ENCODE results near the gene NUS1. TPM values are rescaled to one million over a fixed set of nuclear protein-coding genes. Genes with fewer than 3 reads are reported as not detected.
"Not testable (repeated sequence)": the region's sequence is repeated elsewhere in the genome, so short reads cannot be mapped to it uniquely, and the experiment has no call there.

The NUS1 gene
- total RNA-seq, 1 donor from 2014 or later: 14.6 TPM

- no peak for TF ChIP-seq CTCF (IDR thresholded peaks at IDR 0.05)
- Histone ChIP-seq H3K4me3 (no peak overlapping the region), H3K4me1 (no peaks in the 10 kb centered on the region), H3K36me3 (no peaks in the 10 kb centered on the region), H3K9me3 (no peaks in the 10 kb centered on the region), H3K27me3 (no peaks in the 10 kb centered on the region), H3K27ac (no peak overlapping the region)
- DNase-seq (ENCODE audit: low spot score in 2 of 2): no peak
- intact Hi-C loops (cut with DNase I): no loop called here
Measured at GRCh38 chr6:117728626-117729025, 53.4 kb downstream of the NUS1 start.

GRCh38 chr6:117729613-117730012, 54.3 kb downstream of the NUS1 start:
- no peak for DNase-seq (ENCODE audit: low spot score in 2 of 2)
- Histone ChIP-seq H3K27ac (no peak overlapping the region), H3K4me3 (no peak overlapping the region), H3K4me1 (no peaks in the 10 kb centered on the region), H3K27me3 (no peaks in the 10 kb centered on the region), H3K9me3 (no peaks in the 10 kb centered on the region), H3K36me3 (no peaks in the 10 kb centered on the region)
- no peak for TF ChIP-seq CTCF (IDR thresholded peaks at IDR 0.05)
- intact Hi-C loops (cut with DNase I): no loop called here

GRCh38 chr6:117733341-117733740, 58.1 kb downstream of the NUS1 start:
- intact Hi-C loops (cut with DNase I): no loop called here
- no peak for TF ChIP-seq CTCF (IDR thresholded peaks at IDR 0.05)
- Histone ChIP-seq H3K9me3 (no peaks in the 10 kb centered on the region), H3K27ac (no peak overlapping the region), H3K27me3 (no peaks in the 10 kb centered on the region), H3K36me3 (no peaks in the 10 kb centered on the region), H3K4me1 (no peaks in the 10 kb centered on the region), H3K4me3 (no peak overlapping the region)
- no peak for DNase-seq (ENCODE audit: low spot score in 2 of 2)

- intact Hi-C loops (cut with DNase I): no loop called here
- Histone ChIP-seq H3K4me3 (no peak overlapping the region), H3K4me1 (no peaks in the 10 kb centered on the region), H3K27me3 (no peaks in the 10 kb centered on the region), H3K9me3 (no peaks in the 10 kb centered on the region), H3K36me3 (no peaks in the 10 kb centered on the region), H3K27ac (no peak overlapping the region)
- no peak for DNase-seq (ENCODE audit: low spot score in 2 of 2)
- no peak for TF ChIP-seq CTCF (IDR thresholded peaks at IDR 0.05)
Measured at GRCh38 chr6:117739869-117740268, 64.6 kb downstream of the NUS1 start.

GRCh38 chr6:117740605-117741004, 65.3 kb downstream of the NUS1 start:
- Histone ChIP-seq H3K4me3 (no peak overlapping the region), H3K4me1 (no peaks in the 10 kb centered on the region), H3K9me3 (no peaks in the 10 kb centered on the region), H3K27ac (no peak overlapping the region), H3K27me3 (no peaks in the 10 kb centered on the region), H3K36me3 (no peaks in the 10 kb centered on the region)
- intact Hi-C loops (cut with DNase I): no loop called here
- no peak for TF ChIP-seq CTCF (IDR thresholded peaks at IDR 0.05)
- DNase-seq (ENCODE audit: low spot score in 2 of 2): no peak

GRCh38 chr6:117750675-117751074, 75.4 kb downstream of the NUS1 start:
- H3K27me3 ChIP-seq; H3K27ac ChIP-seq; DNase-seq (ENCODE audit: low spot score in 2 of 2); H3K4me3 ChIP-seq; H3K4me1 ChIP-seq; H3K9me3 ChIP-seq; intact Hi-C loops (cut with DNase I); H3K36me3 ChIP-seq: not testable (repeated sequence)

Other genes starting within 250 kb of the NUS1 start
- gene ROS1, start 249.5 kb upstream of the NUS1 start, total RNA-seq: not detected
- gene DCBLD1, start 192.8 kb upstream of the NUS1 start, total RNA-seq: 0.85 TPM
- gene GOPC, start 73.0 kb upstream of the NUS1 start, total RNA-seq: 12.5 TPM
- gene SLC35F1, start 231.8 kb downstream of the NUS1 start, total RNA-seq: not detected